GM18507 (cell line): ENCODE data around the gene INVS.
"Not testable (repeated sequence)": the region's sequence is repeated elsewhere in the genome, so short reads cannot be mapped to it uniquely, and the experiment has no call there.

ENCODE experiments used
- DNase-seq: peaks from one replicate; pipeline ENCODE4 v3.0.0; 2011; ENCODE audit warnings: low read depth; ENCODE audit not compliant: insufficient read length; ENCODE audit errors: extremely low spot score
- FAIRE-seq: peaks from 2 replicates; lab custom pipeline; 2011; peaks lifted over from hg19 to GRCh38; lab: Jason Lieb, UNC

The INVS gene

GRCh38 chr9:100098887-100099721 is at the start of gene INVS, which contains the start of gene ERP44:
Gene INVS (plus strand): TSS chr9:100099243. CDS start chr9:100104522, 5,279 bp downstream.
Gene ERP44 (minus strand): TSS chr9:100099000. CDS start chr9:100098840, 160 bp downstream.
- FAIRE-seq (peak; percentile 99), DNase-seq (peak; percentile 92)

- no peak for FAIRE-seq
Measured at GRCh38 chr9:100049551-100049950, 49.5 kb upstream of the INVS start.

GRCh38 chr9:100052375-100052774 is 46.7 kb upstream of the INVS start:
- FAIRE-seq (peak; percentile 15), DNase-seq (no peak)

More at GRCh38 chr9:100049551-100049950, 49.5 kb upstream of the INVS start:
- no peak for DNase-seq

GRCh38 chr9:100056561-100056960 is 42.5 kb upstream of the INVS start:
- no peak for DNase-seq
- FAIRE-seq: no peak

GRCh38 chr9:100057624-100058023 is 41.4 kb upstream of the INVS start:
- FAIRE-seq (no peak), DNase-seq (no peak)

- DNase-seq (no peak), FAIRE-seq (peak; percentile 91)
Measured at GRCh38 chr9:100058699-100059579, 40.1 kb upstream of the INVS start.

GRCh38 chr9:100062683-100063082 is 36.4 kb upstream of the INVS start:
- not testable (repeated sequence) for DNase-seq, FAIRE-seq

GRCh38 chr9:100063185-100063584 is 35.9 kb upstream of the INVS start:
- FAIRE-seq (peak; percentile 61), DNase-seq (no peak)

GRCh38 chr9:100064872-100065581 is 34.0 kb upstream of the INVS start:
- DNase-seq (no peak), FAIRE-seq (no peak)

- FAIRE-seq (peak; percentile 60), DNase-seq (no peak)
Measured at GRCh38 chr9:100066539-100066938, 32.5 kb upstream of the INVS start.

- not testable (repeated sequence) for DNase-seq, FAIRE-seq
Measured at GRCh38 chr9:100067990-100068389, 31.1 kb upstream of the INVS start.

- FAIRE-seq, DNase-seq: not testable (repeated sequence)
Measured at GRCh38 chr9:100069068-100069467, 30.0 kb upstream of the INVS start.

GRCh38 chr9:100070104-100071041 is 28.7 kb upstream of the INVS start:
- DNase-seq (no peak), FAIRE-seq (peak; percentile 35)

GRCh38 chr9:100071271-100071670 is 27.8 kb upstream of the INVS start:
- DNase-seq (no peak), FAIRE-seq (no peak)

- FAIRE-seq (no peak), DNase-seq (no peak)
Measured at GRCh38 chr9:100072805-100073204, 26.2 kb upstream of the INVS start.

GRCh38 chr9:100074093-100074492 is 24.9 kb upstream of the INVS start:
- no peak for FAIRE-seq
- DNase-seq: no peak

- DNase-seq (no peak), FAIRE-seq (no peak)
Measured at GRCh38 chr9:100074989-100075388, 24.1 kb upstream of the INVS start.

- not testable (repeated sequence) for FAIRE-seq, DNase-seq
Measured at GRCh38 chr9:100076256-100076655, 22.8 kb upstream of the INVS start.
